Upper lobe of right lung (tissue), 1 donor: ENCODE results near the gene SI. TPM values are rescaled to one million over a fixed set of nuclear protein-coding genes. Genes with fewer than 3 reads are reported as not detected.

ENCODE experiments used
- ATAC-seq: fragments of 200-7000 bp; cut with Tn5 transposase; one replicate; pipeline ENCODE4 v1.9.1; 2020; ENCODE audit warnings: mild to moderate bottlenecking, moderate library complexity
- DNase-seq: peaks from one replicate; pipeline ENCODE4 v3.0.0-alpha.2; 2020
- H3K27ac ChIP-seq: fragments of 200-600 bp; one replicate; pipeline ENCODE4 v1.8.0; 2022
- H3K27me3 ChIP-seq: fragments of 200-600 bp; one replicate; pipeline ENCODE4 v1.8.0; 2022; ENCODE audit warnings: mild to moderate bottlenecking
- H3K36me3 ChIP-seq: fragments of 200-600 bp; one replicate; pipeline ENCODE4 v1.8.0; 2022
- H3K4me1 ChIP-seq: fragments of 200-600 bp; one replicate; pipeline ENCODE4 v1.8.0; 2022
- H3K4me3 ChIP-seq: fragments of 200-600 bp; one replicate; pipeline ENCODE4 v1.8.0; 2022; ENCODE audit warnings: mild to moderate bottlenecking
- H3K9me3 ChIP-seq: fragments of 200-600 bp; one replicate; pipeline ENCODE4 v1.8.0; 2022
- intact Hi-C: fragments of 100-400 bp; cut with DNase I; formaldehyde crosslinking; loops from one replicate; pipeline ENCODE4 v1.11.0; 2022
- total RNA-seq: library from RNA; stranded (reverse); fragmentation: NEBNext Ultra II Directional; extraction: Animal tissue kit (Norgen Biotek cat#: 25700); gene quantifications from one replicate; pipeline ENCODE4 v1.2.1, GENCODE V29; 2021
- TF ChIP-seq, protein P1 (sequence below): fragments of 200-600 bp; IDR thresholded peaks from one replicate; pipeline ENCODE4 v1.8.0; 2022; ENCODE audit warnings: antibody characterized with exemption
- donor health status: DM: no; HTN: yes; CAD: no; lungs with severe emphysema.

The SI gene
- total RNA-seq, 1 donor from 2014 or later: not detected

- Histone ChIP-seq H3K36me3 (no peaks in the 10 kb centered on the region), H3K9me3 (no peaks in the 10 kb centered on the region), H3K27me3 (no peaks in the 10 kb centered on the region), H3K27ac (no peak overlapping the region), H3K4me1 (no peaks in the 10 kb centered on the region), H3K4me3 (no peak overlapping the region)
- ATAC-seq (no peak), DNase-seq (no peak)
- TF ChIP-seq, protein P1, sequence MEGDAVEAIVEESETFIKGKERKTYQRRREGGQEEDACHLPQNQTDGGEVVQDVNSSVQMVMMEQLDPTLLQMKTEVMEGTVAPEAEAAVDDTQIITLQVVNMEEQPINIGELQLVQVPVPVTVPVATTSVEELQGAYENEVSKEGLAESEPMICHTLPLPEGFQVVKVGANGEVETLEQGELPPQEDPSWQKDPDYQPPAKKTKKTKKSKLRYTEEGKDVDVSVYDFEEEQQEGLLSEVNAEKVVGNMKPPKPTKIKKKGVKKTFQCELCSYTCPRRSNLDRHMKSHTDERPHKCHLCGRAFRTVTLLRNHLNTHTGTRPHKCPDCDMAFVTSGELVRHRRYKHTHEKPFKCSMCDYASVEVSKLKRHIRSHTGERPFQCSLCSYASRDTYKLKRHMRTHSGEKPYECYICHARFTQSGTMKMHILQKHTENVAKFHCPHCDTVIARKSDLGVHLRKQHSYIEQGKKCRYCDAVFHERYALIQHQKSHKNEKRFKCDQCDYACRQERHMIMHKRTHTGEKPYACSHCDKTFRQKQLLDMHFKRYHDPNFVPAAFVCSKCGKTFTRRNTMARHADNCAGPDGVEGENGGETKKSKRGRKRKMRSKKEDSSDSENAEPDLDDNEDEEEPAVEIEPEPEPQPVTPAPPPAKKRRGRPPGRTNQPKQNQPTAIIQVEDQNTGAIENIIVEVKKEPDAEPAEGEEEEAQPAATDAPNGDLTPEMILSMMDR: no peak
- intact Hi-C loops: no loop called here
Measured at GRCh38 chr3:165075695-165076094, 2.6 kb downstream of the SI start.

GRCh38 chr3:165070682-165071081 lies 7.6 kb downstream of the SI start:
- Histone ChIP-seq H3K9me3 (no peaks in the 10 kb centered on the region), H3K36me3 (no peaks in the 10 kb centered on the region), H3K27ac (no peak overlapping the region), H3K27me3 (no peaks in the 10 kb centered on the region), H3K4me1 (no peaks in the 10 kb centered on the region), H3K4me3 (no peak overlapping the region)
- ATAC-seq (no peak), DNase-seq (no peak)
- intact Hi-C loops: no loop called here
- TF ChIP-seq, protein P1: no peak

DNA sequence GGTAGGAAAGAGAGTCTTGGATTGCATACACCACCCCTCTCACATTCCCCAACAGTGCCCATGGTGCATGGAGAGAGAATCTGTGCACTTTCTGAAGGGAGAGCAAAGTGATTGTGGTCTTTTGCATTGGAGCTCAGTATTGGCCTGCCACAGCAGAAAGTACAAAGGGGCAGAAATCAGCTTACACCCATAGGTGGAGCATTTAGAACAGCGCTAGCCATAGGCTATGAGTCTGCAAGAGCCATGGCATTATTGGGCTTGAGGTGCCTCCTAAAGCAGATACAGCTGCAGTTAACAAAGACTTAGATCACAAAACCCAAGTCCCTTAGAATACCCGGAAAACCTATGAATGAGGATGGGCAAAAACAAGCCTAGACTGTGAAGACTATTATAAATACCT lies 21.8 kb downstream of the SI start:
- Histone ChIP-seq H3K4me1 (no peaks in the 10 kb centered on the region), H3K27me3 (no peaks in the 10 kb centered on the region), H3K36me3 (no peaks in the 10 kb centered on the region), H3K27ac (no peak overlapping the region), H3K9me3 (no peaks in the 10 kb centered on the region), H3K4me3 (no peak overlapping the region)
- intact Hi-C loops: no loop called here
- TF ChIP-seq, protein P1: no peak
- ATAC-seq (no peak), DNase-seq (no peak)

DNA sequence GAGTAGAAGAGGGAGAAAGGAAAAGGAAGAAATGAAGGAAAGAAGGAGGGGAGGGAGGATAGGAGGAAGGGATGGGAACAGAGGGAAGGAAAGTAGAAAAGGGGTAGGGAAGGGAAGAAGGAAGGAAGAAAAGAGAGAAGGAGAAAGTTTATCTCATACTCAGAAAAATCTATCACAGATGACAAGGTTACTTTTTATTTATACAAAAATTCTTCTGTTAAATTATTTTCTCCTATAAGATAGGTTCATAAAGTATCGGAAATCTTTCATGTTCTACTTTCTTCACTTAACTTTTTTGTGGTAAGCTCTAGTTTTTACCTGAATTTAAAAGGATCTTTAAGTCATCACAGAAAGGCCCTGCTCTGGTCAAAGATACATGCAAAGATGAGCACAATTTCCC lies 38.1 kb downstream of the SI start:
- DNase-seq (no peak), ATAC-seq (no peak)
- H3K36me3 ChIP-seq: no peaks in the 10 kb centered on the region
- H3K27me3 ChIP-seq: no peaks in the 10 kb centered on the region
- H3K4me1 ChIP-seq: no peaks in the 10 kb centered on the region
- intact Hi-C loops: no loop called here
- TF ChIP-seq, protein P1: no peak
- no peak overlapping the region for H3K4me3 ChIP-seq
- H3K9me3 ChIP-seq: no peaks in the 10 kb centered on the region
- H3K27ac ChIP-seq: no peak overlapping the region

DNA sequence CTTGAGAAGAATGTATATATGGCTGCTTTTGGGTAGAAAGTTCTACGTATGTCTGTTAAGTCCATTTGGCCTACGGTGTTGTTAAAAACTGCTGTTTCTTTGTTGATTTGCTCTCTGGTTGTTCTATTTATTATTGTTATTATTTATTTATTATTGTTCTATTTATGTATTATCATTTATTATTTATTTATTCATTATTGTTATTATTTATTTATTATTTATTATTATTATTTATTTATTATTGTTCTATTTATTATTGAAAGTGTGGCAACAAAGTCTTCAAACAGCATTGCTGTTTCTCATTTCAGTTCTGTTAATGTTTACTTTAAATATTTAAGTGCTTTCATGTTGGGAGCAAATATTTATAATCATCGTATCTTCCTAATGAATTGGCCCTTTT lies 66.7 kb downstream of the SI start:
- no peak for DNase-seq
- TF ChIP-seq, protein P1: no peak

DNA sequence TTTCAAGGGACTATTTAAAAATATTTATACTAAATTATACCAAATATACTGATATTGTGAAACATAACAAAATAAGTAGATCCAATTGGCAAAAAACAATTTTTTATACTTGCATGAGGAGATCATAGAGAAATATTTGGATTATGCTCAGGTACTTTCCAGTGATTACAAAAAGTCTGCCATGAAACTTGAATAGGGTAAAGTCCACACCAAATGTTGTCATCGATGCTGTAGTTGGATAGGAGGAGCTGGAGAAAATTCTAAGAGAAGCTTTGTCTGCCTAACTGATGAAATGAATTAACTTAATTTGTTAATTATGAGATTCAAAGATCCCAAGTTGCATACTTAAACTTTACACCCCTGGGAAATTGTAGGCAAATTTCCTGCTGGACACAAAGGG lies 93.3 kb downstream of the SI start:
- ATAC-seq (no peak), DNase-seq (no peak)
- Histone ChIP-seq H3K4me3 (no peak overlapping the region), H3K9me3 (no peaks in the 10 kb centered on the region), H3K4me1 (no peaks in the 10 kb centered on the region), H3K27ac (no peak overlapping the region), H3K36me3 (no peaks in the 10 kb centered on the region), H3K27me3 (no peaks in the 10 kb centered on the region)
- intact Hi-C loops: no loop called here
- TF ChIP-seq, protein P1: no peak

More for the DNA sequence above, 66.7 kb downstream of the SI start:
- H3K27me3 ChIP-seq: no peaks in the 10 kb centered on the region
- no peaks in the 10 kb centered on the region for H3K9me3 ChIP-seq
- H3K36me3 ChIP-seq: no peaks in the 10 kb centered on the region
- H3K4me1 ChIP-seq: no peaks in the 10 kb centered on the region
- no peak overlapping the region for H3K27ac ChIP-seq
- intact Hi-C loops: no loop called here
- ATAC-seq: no peak
- no peak overlapping the region for H3K4me3 ChIP-seq
